IMR-90 (cell line): Measurements from ENCODE around the gene SLC26A1. TPM values are rescaled to one million over a fixed set of nuclear protein-coding genes. Genes with fewer than 3 reads are reported as not detected.

Source experiments
- ATAC-seq: fragments of 200-7000 bp; cut with Tn5 transposase; 2 replicates; pipeline ENCODE4 v1.9.1; 2020; ENCODE audit warnings: low read depth, mild to moderate bottlenecking, moderate library complexity
- BruUV-seq: library from RNA; stranded (reverse); fragments of 400-500 nt; replicated peaks from 2 replicates; lab custom pipeline; 2021; lab: Mats Ljungman, UMichigan
- CTCF ChIA-PET: fragments of 300-600 bp; formaldehyde crosslinking; extraction: SDS; loops from one replicate; lab custom pipeline; 2021; ENCODE audit warnings: antibody characterized with exemption; lab: Yijun Ruan, JAX
- POLR2A ChIA-PET: fragments of 300-600 bp; sonication (Branson Sonifier 250); formaldehyde crosslinking; loops from one replicate; lab custom pipeline; 2022; ENCODE audit warnings: antibody characterized with exemption; ENCODE audit not compliant: unreplicated experiment; lab: Charles Lee
- DNase-seq: peaks from one replicate; pipeline ENCODE4 v3.0.0; 2013
- H2AFZ ChIP-seq: replicated peaks from 2 replicates; pipeline ENCODE3; 2013; ENCODE audit warnings: low read length, mild to moderate bottlenecking; ENCODE audit not compliant: poor library complexity
- H2AK5ac ChIP-seq: 2 replicates; pipeline ENCODE4 v1.6.1; 2013; ENCODE audit warnings: low read depth, low read length, inconsistent platforms
- H2AK9ac ChIP-seq: replicated peaks from 2 replicates; pipeline ENCODE3; 2013; ENCODE audit warnings: mild to moderate bottlenecking, low read depth, low read length, moderate library complexity; ENCODE audit not compliant: poor library complexity
- H2BK120ac ChIP-seq: 2 replicates; pipeline ENCODE4 v1.6.1; 2013; ENCODE audit warnings: low read depth, low read length, inconsistent platforms
- H2BK15ac ChIP-seq: 3 replicates; pipeline ENCODE4 v1.6.1; 2013; ENCODE audit warnings: low read depth, low read length, inconsistent platforms
- H2BK20ac ChIP-seq: 2 replicates; pipeline ENCODE4 v1.6.1; 2013; ENCODE audit warnings: low read depth, mild to moderate bottlenecking, inconsistent platforms, low read length, moderate library complexity
- H2BK5ac ChIP-seq: 2 replicates; pipeline ENCODE4 v1.6.1; 2013; ENCODE audit warnings: mild to moderate bottlenecking, low read depth, low read length, inconsistent platforms; ENCODE audit not compliant: poor library complexity, severe bottlenecking
- H3K14ac ChIP-seq: replicated peaks from 2 replicates; pipeline ENCODE4 v1.6.1; 2013; ENCODE audit warnings: low read depth, low read length, inconsistent platforms
- H3K18ac ChIP-seq: 2 replicates; pipeline ENCODE4 v1.6.1; 2013; ENCODE audit warnings: low read depth, low read length, control low read depth
- H3K23ac ChIP-seq: 2 replicates; pipeline ENCODE4 v1.6.1; 2013; ENCODE audit warnings: low read depth, low read length, inconsistent platforms
- H3K27ac ChIP-seq: 2 replicates; pipeline ENCODE4 v1.5.1; 2013; ENCODE audit warnings: mild to moderate bottlenecking, control low read depth, low read length; ENCODE audit not compliant: insufficient read depth
- H3K27me3 ChIP-seq: 2 replicates; pipeline ENCODE4 v1.6.1; 2013; ENCODE audit warnings: low read length; ENCODE audit not compliant: control insufficient read depth, insufficient read depth
- H3K36me3 ChIP-seq: 2 replicates; pipeline ENCODE4 v1.6.1; 2013; ENCODE audit warnings: low read length, mixed read lengths; ENCODE audit not compliant: control insufficient read depth, insufficient read depth
- H3K4ac ChIP-seq: 2 replicates; pipeline ENCODE4 v1.6.1; 2013; ENCODE audit warnings: low read depth, low read length, inconsistent platforms
- H3K4me1 ChIP-seq: 2 replicates; pipeline ENCODE4 v1.6.1; 2013; ENCODE audit warnings: low read length, mixed read lengths; ENCODE audit not compliant: control insufficient read depth, insufficient read depth
- H3K4me2 ChIP-seq: 2 replicates; pipeline ENCODE4 v1.6.1; 2013; ENCODE audit warnings: low read depth, mild to moderate bottlenecking, control low read depth, low read length, moderate library complexity
- H3K4me3 ChIP-seq: 2 replicates; pipeline ENCODE4 v1.5.1; 2013; ENCODE audit warnings: low read depth, mild to moderate bottlenecking, control low read depth, low read length, moderate library complexity; ENCODE audit not compliant: insufficient read depth
- H3K56ac ChIP-seq: 2 replicates; pipeline ENCODE4 v1.6.1; 2013; ENCODE audit warnings: low read length, inconsistent platforms; ENCODE audit not compliant: insufficient read depth; ENCODE audit errors: extremely low read depth
- H3K79me1 ChIP-seq, 2 experiments: 2 replicates each; pipeline ENCODE4 v1.6.1; 2013; ENCODE audit warnings: low read length in 2 of 2, inconsistent platforms in 1 of 2, low read depth in 1 of 2
- H3K9ac ChIP-seq: 2 replicates; pipeline ENCODE4 v1.6.1; 2013; ENCODE audit warnings: low read depth, low read length, control low read depth
- H3K9me1 ChIP-seq: 2 replicates; pipeline ENCODE4 v1.6.1; 2013; ENCODE audit warnings: low read length, inconsistent platforms; ENCODE audit not compliant: insufficient read depth
- H3K9me3 ChIP-seq: 2 replicates; pipeline ENCODE4 v1.6.1; 2013; ENCODE audit warnings: low read length; ENCODE audit not compliant: control insufficient read depth, insufficient read depth
- H4K20me1 ChIP-seq: 2 replicates; pipeline ENCODE4 v1.6.1; 2013; ENCODE audit warnings: low read length, inconsistent platforms; ENCODE audit not compliant: insufficient read depth
- H4K5ac ChIP-seq: 2 replicates; pipeline ENCODE4 v1.6.1; 2013; ENCODE audit warnings: mild to moderate bottlenecking, low read depth, low read length, control low read depth
- H4K8ac ChIP-seq, 2 experiments: 2 replicates each; pipeline ENCODE4 v1.6.1; 2013; ENCODE audit warnings: low read depth in 2 of 2, low read length in 2 of 2, control low read depth in 1 of 2, inconsistent platforms in 1 of 2
- H4K91ac ChIP-seq: 2 replicates; pipeline ENCODE4 v1.6.1; 2013; ENCODE audit warnings: low read depth, low read length, inconsistent platforms; ENCODE audit not compliant: insufficient read depth
- BHLHE40 ChIP-seq: fragments of 150-350 bp; IDR thresholded peaks from 2 replicates; pipeline ENCODE4 v1.6.1; 2016; ENCODE audit warnings: mild to moderate bottlenecking, low read depth, low read length
- CEBPB ChIP-seq: IDR thresholded peaks from 2 replicates; pipeline ENCODE4 v1.6.1; 2012; ENCODE audit warnings: low read depth, low read length, improper control_type of control experiment
- CHD1 ChIP-seq: IDR thresholded peaks from 2 replicates; pipeline ENCODE4 v1.6.1; 2012; ENCODE audit warnings: low read depth, low read length, improper control_type of control experiment
- FOS ChIP-seq: fragments of 150-350 bp; IDR thresholded peaks from 2 replicates; pipeline ENCODE4 v1.6.1; 2016; ENCODE audit warnings: low read depth, low read length
- MAFK ChIP-seq: IDR thresholded peaks from 2 replicates; pipeline ENCODE4 v1.6.1; 2012; ENCODE audit warnings: low read depth, low read length, improper control_type of control experiment
- MAZ ChIP-seq: IDR thresholded peaks from 2 replicates; pipeline ENCODE4 v1.6.1; 2012; ENCODE audit warnings: low read depth, mild to moderate bottlenecking, low read length, improper control_type of control experiment, moderate library complexity, borderline replicate concordance
- MXI1 ChIP-seq: IDR thresholded peaks from 2 replicates; pipeline ENCODE4 v1.6.1; 2012; ENCODE audit warnings: low read depth, mild to moderate bottlenecking, low read length, moderate library complexity, borderline replicate concordance
- NFE2L2 ChIP-seq: fragments of 150-350 bp; IDR thresholded peaks from 2 replicates; pipeline ENCODE4 v1.6.1; 2016; ENCODE audit warnings: low read depth, mild to moderate bottlenecking, low read length
- POLR2A ChIP-seq: IDR thresholded peaks from 2 replicates; pipeline ENCODE4 v1.6.1; 2012; ENCODE audit warnings: mild to moderate bottlenecking, low read depth, low read length
- RAD21 ChIP-seq: IDR thresholded peaks from 2 replicates; pipeline ENCODE4 v1.6.1; 2012; ENCODE audit warnings: low read length, improper control_type of control experiment
- RCOR1 ChIP-seq: IDR thresholded peaks from 2 replicates; pipeline ENCODE4 v1.6.1; 2012; ENCODE audit warnings: mild to moderate bottlenecking, low read length, improper control_type of control experiment; ENCODE audit not compliant: insufficient replicate concordance
- RFX5 ChIP-seq: IDR thresholded peaks from 2 replicates; pipeline ENCODE4 v1.8.0; 2012; ENCODE audit warnings: low read depth, mild to moderate bottlenecking, low read length, moderate library complexity
- SMC3 ChIP-seq: fragments of 150-350 bp; IDR thresholded peaks from 2 replicates; pipeline ENCODE4 v1.6.1; 2016; ENCODE audit warnings: low read depth, mild to moderate bottlenecking, antibody characterized with exemption, low read length, moderate library complexity
- WGBS, 2 experiments: methylation state at CpG; one replicate each; pipeline versions ENCODE4 v1.1.5 to v1.1.7; 2013; ENCODE audit warnings: missing lambda C conversion rate in 2 of 2; ENCODE audit not compliant: insufficient read length in 1 of 2; ENCODE audit errors: extremely low coverage in 2 of 2; 5-methylcytosine and 5-hydroxymethylcytosine counted together
- dilution Hi-C: fragments of 300-500 bp; cut with HindIII; formaldehyde crosslinking; loops from one replicate; pipeline ENCODE4 v1.14.3; 2018; ENCODE audit warnings: low sequenced_read_pairs; ENCODE audit not compliant: unreplicated experiment
- in situ Hi-C: fragments of 300-500 bp; cut with MboI; formaldehyde crosslinking; loops from 3 replicates; pipeline ENCODE4 v1.14.3; 2019; ENCODE audit warnings: low sequenced_read_pairs, inconsistent platforms, mixed read lengths
- intact Hi-C: fragments of 100-400 bp; cut with micrococcal nuclease; formaldehyde crosslinking; loops from 2 replicates; pipeline ENCODE4 v1.10.0; 2022
- polyA plus RNA-seq, 3 experiments: library from polyadenylated mRNA; depleted of rRNA; stranded (reverse); fragments of >200 nt; gene quantifications; 2 replicates each; pipeline ENCODE4 v1.2.3, GENCODE V29; 2012; ENCODE audit warnings: low replicate concordance in 1 of 3
- total RNA-seq: library from RNA; depleted of rRNA; stranded (reverse); fragments of >200 nt; gene quantifications from 2 replicates; pipeline ENCODE4 v1.2.3, GENCODE V29; 2012
- TF ChIP-seq, protein P1 (sequence below): fragments of 150-350 bp; IDR thresholded peaks from 2 replicates; pipeline ENCODE4 v1.6.1; 2016; ENCODE audit warnings: low read depth, mild to moderate bottlenecking, low read length, moderate library complexity, borderline replicate concordance
- TF ChIP-seq, protein P2 (sequence below): fragments of 150-350 bp; IDR thresholded peaks from 2 replicates; pipeline ENCODE4 v1.6.1; 2017; ENCODE audit warnings: mild to moderate bottlenecking, antibody characterized with exemption, low read length, low read depth
- TF ChIP-seq, protein P3 (sequence below): conservative IDR thresholded peaks from 2 replicates; pipeline ENCODE4 v1.5.1; 2012; ENCODE audit warnings: mild to moderate bottlenecking, low read depth, low read length, improper control_type of control experiment

The SLC26A1 gene
- total and polyA plus RNA-seq, 2 of the 4 experiments (the other 2 are of a cell fraction) = 0.09 TPM; not detected in 1

DNA sequence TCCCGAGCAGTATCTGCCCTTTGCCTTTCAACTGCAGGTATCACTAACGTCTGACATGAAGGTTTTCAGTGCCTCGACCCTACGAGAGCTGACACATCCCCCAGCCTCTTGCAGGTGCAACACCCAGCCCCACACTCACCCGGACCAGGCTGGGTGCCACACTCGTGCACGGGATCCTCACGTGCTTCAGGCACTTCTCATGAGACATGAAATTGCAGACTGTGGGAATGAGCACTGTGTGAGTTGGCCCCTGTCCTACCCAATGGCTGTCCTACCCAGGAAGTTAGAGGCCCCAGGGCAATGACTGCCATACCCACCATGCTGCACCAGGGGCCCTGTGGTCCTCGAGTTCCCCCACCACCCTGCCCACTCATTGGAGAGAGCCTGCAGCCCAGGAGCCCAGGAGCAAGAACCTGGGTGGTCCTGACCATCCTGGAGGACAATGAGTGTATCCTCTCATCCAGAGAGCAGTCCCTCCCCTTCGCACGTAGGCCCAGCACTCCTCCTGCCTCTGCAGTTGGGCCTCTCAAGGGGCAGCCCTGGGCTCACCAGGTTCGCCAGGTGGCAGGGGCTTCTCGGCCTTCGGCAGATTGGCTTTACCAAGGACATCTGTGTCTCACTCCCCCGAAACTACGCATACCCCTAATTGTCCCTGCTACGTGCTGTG, 22.2 kb downstream of the SLC26A1 start:
- POLR2A ChIA-PET = no interaction called here

More for the DNA sequence above, 22.2 kb downstream of the SLC26A1 start:
- Histone ChIP-seq H4K8ac (no peak overlapping the region), H4K20me1 (peaks cover 32% of the 10 kb centered on the region), H2BK15ac (no peak overlapping the region), H3K23ac (no peak overlapping the region; the same call in 1 of the 2 replicates), H3K4me2 (no peak overlapping the region), H3K4me3 (no peak overlapping the region), H3K36me3 (peaks cover 11% of the 10 kb centered on the region; the same call in 1 of the 2 replicates), H3K18ac (no peak overlapping the region), H3K4ac (no peak overlapping the region), H3K14ac (no peak overlapping the region), H3K9me3 (no peaks in the 10 kb centered on the region), H3K79me1 (peaks cover 13 to 24% of the 10 kb centered on the region in 2 experiments; a peak in 3 of 4 replicates), H2AK9ac (no peak overlapping the region), H2BK20ac (no peak overlapping the region), H2BK120ac (no peak overlapping the region), H4K5ac (no peak overlapping the region), H3K56ac (no peak overlapping the region), H2AK5ac (no peak overlapping the region), H2AFZ (no peak overlapping the region), H3K4me1 (peaks cover 4% of the 10 kb centered on the region; the same call in 1 of the 2 replicates), H2BK5ac (no peak overlapping the region), H3K9me1 (no peaks in the 10 kb centered on the region; the same call in 1 of the 2 replicates), H4K91ac (no peak overlapping the region), H3K27me3 (no peaks in the 10 kb centered on the region), H3K9ac (no peak overlapping the region), H3K27ac (no peak overlapping the region)
- in situ Hi-C loops (no loop called here), intact Hi-C loops (no loop called here), dilution Hi-C loops (no loop called here)
- no TSS peak for BruUV-seq
- WGBS, 2 experiments = 67% methylated on average over 9 of the region's 17 CpGs; no CpG with 5 or more reads in 1 of the 2 experiments
- no peak for ATAC-seq
- TF ChIP-seq MXI1 (no peak), NFE2L2 (no peak), SMC3 (no peak), CEBPB (no peak), POLR2A (no peak), BHLHE40 (no peak), MAFK (no peak), MAZ (no peak), FOS (no peak), RCOR1 (no peak), RFX5 (no peak), CHD1 (no peak), RAD21 (no peak)
- TF ChIP-seq, protein P1, sequence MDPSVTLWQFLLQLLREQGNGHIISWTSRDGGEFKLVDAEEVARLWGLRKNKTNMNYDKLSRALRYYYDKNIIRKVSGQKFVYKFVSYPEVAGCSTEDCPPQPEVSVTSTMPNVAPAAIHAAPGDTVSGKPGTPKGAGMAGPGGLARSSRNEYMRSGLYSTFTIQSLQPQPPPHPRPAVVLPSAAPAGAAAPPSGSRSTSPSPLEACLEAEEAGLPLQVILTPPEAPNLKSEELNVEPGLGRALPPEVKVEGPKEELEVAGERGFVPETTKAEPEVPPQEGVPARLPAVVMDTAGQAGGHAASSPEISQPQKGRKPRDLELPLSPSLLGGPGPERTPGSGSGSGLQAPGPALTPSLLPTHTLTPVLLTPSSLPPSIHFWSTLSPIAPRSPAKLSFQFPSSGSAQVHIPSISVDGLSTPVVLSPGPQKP = no peak
- TF ChIP-seq, protein P2, sequence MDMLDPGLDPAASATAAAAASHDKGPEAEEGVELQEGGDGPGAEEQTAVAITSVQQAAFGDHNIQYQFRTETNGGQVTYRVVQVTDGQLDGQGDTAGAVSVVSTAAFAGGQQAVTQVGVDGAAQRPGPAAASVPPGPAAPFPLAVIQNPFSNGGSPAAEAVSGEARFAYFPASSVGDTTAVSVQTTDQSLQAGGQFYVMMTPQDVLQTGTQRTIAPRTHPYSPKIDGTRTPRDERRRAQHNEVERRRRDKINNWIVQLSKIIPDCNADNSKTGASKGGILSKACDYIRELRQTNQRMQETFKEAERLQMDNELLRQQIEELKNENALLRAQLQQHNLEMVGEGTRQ = no peak
- TF ChIP-seq, protein P3, sequence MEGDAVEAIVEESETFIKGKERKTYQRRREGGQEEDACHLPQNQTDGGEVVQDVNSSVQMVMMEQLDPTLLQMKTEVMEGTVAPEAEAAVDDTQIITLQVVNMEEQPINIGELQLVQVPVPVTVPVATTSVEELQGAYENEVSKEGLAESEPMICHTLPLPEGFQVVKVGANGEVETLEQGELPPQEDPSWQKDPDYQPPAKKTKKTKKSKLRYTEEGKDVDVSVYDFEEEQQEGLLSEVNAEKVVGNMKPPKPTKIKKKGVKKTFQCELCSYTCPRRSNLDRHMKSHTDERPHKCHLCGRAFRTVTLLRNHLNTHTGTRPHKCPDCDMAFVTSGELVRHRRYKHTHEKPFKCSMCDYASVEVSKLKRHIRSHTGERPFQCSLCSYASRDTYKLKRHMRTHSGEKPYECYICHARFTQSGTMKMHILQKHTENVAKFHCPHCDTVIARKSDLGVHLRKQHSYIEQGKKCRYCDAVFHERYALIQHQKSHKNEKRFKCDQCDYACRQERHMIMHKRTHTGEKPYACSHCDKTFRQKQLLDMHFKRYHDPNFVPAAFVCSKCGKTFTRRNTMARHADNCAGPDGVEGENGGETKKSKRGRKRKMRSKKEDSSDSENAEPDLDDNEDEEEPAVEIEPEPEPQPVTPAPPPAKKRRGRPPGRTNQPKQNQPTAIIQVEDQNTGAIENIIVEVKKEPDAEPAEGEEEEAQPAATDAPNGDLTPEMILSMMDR = no peak
- DNase-seq = no peak
- CTCF ChIA-PET = no interaction called here
